Measurements from ENCODE around the gene MROH2A.

The MROH2A gene

DNA sequence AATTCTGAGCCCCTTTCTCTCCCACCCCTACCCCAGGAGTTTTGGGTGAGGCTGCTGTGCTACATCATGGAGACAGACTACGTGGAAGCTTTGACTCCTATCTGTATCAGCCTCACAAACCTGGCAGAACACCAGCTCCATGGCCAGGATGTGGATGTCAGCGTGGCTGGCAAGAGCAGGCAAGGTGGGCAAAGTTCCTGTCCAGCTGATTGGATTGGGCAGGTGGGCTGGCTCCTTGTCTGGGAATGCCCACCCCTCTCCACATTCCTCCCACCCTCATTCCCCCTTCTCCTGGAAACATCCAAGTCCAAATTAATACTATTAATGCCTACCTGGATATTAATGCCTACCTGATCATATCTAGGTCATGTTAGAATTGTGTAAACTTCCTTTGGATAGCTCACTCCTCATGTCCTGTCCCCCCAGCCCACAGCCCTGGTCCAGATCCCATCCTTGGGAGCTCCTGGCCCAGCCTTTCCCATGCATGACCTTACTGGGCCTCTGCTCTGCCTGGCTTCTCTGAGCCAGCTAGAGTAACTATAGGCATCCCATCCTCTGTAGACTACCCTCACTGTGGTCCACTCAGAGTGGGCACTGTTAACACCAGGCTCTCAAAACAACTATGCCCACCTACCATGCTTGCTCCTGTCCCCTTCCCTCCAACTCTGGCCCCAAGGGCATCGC is 24.1 kb downstream of the MROH2A start:
- no peak for DNase-seq

DNA sequence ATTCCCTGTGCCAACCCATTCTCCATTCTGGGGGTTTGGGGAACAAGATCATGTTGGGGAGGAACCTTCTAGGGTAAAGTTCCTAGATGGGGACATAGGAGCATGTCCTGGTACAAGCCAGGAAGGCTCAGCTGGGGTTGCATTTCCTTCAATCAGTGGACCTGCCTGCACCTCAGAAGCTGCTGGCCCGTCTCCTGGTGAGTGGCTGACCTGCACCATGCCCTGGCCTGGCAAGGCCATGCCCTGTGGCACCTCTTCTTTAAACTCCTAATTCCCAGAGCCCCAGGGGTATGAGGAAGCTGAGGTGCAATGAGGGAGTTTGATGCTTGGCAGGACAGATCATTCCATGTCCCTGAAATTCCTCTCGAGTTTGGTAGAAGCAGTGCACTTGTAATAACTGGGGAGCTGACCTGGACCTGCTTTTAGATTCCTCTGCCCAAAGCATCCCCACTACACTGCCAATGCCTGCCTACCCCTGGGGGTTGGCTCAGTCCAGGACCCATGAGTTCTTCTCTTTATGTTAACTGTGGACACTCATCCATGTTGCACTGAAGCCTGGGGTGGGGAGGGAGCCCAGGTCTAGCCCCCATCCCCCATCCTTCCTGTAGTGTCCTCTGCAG is 25.3 kb downstream of the MROH2A start:
- DNase-seq, result no peak

DNA sequence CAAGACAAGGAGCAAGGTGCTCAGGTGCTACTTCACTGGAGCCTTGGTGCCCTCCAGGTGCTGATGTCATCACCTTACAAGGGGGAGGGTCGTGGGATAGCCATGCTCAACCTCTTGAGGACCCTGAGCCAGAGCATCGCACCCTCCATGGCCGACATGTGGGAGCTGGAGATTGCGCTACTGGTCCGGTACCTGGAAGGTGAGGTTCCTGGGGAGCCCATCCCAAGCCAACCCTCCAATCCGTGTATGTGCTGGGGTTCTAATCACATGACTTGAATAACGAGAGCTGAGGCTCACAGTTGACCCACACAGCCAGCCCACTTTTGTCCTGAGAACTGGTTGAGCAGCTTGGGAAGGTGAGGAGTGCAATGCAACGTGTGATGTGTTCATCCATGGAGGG is 25.9 kb downstream of the MROH2A start:
- no peak for DNase-seq

DNA sequence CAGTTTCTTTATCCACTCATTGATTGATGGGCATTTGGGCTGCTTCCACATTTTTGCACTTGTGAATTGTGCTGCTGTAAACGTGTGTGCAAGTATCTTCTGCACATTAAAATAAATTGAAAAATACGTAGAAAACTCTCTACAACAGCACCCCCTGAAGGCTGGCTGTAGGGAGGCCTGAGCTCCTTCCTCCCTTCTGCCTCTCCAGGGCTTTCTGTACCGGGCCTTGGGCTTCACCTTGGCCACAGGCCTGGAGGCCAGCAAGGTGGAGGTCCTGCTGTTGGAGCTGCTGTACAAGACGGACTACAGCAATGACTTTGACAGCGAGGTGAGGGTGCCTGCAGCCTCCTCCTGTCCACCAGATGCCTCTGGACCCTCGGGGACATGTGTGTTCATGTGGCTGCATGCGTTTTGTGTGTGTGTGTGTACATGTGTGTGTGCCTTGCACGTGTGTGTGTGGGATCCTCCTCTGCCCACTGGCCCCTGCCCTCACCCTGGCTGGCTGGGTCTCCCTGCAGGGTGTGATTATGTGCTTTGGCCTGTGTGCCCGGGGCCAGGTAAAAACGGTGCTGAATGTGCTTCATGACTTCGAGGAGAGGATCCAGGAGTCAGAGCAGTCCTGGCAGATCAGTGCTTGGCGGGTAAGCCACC is 29.2 kb downstream of the MROH2A start:
- DNase-seq, result no peak

DNA sequence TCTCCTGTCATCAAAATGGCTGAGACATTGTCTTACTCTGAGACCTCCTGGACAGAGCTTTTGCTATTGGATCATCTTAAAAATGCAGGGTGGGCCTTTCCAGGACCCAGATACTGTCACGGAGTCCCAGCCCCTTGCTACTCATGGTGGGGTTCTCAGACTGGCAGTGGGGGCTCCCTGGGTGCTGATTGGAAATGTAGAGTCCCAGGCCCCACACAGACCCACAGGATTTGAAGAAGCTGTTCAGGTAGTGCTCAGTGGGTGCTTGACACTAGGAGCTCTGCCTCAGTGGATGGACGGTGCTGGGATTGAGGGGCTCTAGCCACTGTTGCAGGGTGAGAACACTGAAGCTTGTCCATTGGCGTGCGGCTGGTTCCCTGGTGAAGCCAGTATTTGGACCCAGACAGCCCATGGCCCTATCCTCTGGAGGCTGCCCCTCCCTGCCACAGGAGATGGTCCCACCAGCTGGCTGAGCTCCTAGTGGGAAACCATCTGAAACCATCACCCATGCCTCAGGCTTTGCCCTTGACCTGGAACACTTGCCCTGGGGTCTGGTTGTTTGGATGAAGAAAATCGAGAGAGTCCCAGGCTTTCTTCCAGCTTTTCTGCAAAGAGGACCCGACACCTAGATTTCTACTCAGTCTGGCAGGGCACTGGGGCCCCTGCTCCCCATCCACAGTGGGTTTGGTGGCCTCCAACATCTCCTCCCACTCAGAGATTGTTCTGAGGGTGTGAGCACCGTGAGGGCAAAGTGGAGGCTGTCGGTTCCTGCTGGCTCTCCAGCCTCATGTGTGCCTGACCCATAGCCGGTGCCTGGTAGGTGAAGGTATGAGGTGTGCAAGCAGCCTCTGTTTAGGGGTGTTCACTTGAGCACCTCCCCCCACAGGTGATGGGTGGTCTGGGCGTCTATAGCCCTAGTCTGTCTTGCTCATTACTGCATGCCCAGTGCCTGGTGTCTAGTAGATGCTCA is 30.1 kb downstream of the MROH2A start:
- no peak for DNase-seq

DNA sequence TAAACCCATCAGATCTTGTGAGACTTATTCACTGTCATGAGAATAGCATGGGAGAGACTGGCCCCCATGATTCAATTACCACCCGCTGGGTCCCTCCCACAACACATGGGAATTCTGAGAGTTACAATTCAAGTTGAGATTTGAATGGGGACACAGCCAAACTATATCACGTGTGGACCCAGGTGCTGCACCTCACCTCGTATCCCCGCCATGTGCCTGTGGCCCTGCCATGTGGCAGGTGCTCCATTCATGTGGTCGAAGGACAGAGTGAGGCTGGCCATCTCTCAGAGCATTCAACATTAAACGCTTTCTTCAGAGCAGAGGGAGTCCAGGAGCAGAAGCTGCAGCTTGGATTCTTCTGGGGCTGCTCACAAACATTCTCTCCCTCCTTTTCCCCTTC is 32.3 kb downstream of the MROH2A start:
- no peak for DNase-seq

DNA sequence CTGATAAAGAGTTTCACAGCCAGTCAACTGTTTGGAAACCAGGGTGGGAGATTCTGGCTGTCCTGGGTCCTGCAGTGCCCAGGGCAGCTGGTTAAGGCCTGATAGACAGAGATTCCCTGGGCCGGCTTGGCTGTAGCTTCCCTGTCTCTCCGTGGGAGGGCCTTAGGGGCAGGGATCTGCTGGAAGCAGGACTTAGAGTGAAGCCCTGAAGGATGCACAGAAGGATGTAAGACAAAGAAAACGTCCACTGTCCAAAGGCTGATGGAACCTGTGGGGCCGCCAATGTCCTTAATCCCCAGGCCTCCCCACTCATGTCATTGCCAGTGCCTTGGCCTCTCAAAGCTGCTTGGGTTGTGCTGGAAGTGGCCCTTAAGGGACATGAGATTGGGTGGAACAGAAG is 33.0 kb downstream of the MROH2A start:
- no peak for DNase-seq

DNA sequence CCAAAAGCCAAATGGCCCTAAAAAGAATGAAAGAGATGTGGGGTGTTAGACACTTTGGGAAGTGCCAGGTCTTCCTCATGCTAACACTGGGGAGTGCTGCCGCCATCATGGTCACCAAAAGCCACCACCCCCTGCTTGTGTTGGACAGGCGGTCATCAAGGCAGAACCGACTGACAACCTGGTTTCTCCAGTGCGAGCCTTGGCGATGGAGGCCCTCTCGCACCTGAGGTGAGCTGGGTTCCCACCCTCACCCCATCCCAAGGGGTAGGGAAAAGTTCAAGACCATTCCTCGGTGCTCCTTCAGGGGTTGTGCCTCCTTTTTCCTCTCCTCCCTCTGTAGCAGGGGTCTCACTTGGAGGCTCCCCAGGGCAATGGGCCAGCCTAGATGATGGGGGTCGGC is 33.6 kb downstream of the MROH2A start:
- no peak for DNase-seq

DNA sequence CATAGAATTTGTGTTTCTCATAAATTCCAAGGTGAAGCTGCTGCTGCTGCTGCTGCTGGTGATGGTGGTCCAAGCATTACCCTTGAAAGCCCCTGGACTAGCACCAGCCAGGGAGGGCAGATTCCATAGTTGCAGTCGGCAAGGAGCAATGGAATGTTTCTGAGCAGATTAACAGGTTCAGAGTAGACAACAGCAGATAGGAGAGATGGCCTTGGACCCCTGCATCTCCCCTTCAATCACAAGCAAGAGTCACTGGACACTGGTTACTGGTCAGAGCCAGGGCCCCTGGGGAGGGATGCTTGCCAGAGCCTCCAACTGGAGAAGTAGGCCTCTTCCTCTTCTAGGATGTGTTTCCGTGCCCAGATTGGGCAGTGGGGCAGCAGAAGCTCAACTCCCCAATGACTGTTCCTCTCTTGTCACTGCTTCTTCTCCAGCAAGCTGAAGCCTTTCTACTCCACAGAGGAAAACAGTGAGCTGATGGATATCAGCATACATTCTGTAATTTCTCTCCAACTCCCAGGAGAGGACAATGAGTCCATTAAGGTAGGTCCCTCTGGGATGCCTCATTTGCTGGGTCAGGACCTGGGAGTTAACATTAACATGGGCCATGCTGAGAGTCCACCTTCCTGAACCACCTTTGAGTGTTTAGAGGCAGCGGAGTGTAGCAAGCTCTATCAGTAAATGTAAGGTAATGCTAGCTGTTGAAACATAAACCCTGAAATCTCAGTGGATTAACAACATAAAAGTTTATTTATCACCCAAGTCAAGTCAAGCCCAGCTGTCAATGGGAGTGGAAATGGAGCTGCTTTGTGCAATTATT is 35.3 kb downstream of the MROH2A start:
- DNase-seq, result no peak

DNA sequence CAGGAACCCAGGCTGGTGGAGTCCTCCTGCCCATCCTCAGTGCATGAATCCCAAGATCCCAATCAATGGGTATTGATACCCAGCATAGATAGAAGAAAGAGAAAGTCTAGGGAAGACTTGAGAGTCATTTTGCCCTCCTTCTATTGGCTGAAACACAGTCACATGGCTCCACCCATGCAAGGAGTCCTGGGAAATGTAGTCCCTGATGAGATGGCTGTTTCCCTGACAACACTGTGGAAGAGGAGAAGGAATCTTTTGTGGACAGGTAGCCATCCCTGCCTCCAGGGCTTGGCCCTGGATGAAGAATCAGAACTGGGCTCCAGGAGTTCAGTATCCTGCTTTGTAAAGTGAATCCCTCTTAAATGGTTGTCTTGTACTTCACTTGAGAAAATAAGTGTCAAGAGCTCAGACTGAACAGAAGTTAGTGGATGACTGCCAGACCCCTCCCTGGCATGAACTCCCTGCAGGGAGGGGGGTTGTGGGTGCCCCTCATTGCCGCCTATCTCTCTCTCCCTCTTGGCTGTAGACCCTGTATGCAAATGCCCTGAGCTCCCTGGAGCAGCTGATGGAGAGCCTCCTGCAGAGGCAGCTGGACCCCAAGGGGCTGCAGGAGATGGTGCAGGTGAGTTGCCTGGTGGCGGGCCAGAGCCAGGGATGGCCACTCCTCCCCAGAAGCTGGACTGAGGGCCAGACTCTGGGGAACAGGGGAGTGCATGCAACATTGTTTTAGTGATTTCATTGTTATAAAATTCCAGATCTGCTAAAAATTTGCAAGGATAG is 36.1 kb downstream of the MROH2A start:
- no peak for DNase-seq

DNA sequence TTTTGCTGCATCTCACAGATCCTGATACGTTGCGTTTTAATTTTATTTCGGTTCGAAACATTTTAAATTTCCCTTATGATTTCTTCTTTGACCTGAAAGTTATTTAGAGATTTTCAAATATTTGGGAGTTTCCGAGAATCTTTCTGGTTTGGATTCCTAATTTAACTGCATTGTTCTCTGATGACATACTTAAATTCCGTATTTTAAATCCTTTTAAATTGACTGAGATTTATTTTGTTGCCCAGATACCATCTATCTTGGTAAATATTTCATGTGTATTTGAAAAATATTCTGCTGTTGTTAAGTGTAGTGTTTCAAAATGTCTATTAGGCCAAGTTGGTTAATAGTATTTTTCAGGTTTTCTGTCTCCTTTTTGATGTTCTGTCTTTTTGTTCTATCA is 37.7 kb downstream of the MROH2A start:
- no peak for DNase-seq

DNA sequence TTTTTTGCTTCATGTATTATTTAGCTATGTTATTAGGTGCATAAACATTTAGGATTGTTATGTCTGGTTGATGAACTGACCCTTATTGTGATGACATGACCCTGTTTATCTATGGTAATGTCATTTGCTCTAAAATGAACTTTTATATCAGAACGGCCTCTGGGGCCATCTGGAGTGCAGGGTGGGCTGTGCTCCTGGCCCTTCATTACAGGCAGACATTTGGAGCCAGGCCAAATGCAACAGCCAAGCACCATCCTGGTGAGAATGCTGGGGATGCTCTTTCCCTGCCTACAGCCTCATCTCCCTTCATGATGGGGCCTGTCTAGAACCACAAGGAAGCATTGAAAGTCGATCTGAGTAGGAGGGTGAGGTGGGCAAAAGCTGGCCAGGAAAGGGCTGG is 38.2 kb downstream of the MROH2A start:
- no peak for DNase-seq

DNA sequence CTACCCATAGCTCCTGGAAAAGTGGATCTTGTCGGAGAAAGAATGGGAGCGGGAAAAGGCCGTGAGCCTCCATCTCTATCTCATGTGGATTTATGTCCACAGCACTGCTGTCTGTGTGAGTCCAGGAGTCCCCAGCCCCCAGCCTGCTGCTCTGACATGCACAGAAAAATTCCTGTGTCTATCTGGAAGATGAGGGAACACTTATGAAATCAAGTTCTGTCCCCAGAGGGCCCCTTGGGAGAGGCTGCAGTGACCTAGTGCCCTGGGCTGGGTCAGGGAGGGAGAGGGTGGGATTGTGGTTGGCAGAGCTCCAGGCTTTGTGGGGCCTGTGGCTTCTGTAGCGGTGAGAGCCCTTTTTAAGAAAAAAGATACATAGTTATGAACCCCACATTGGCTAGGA is 38.6 kb downstream of the MROH2A start:
- no peak for DNase-seq

DNA sequence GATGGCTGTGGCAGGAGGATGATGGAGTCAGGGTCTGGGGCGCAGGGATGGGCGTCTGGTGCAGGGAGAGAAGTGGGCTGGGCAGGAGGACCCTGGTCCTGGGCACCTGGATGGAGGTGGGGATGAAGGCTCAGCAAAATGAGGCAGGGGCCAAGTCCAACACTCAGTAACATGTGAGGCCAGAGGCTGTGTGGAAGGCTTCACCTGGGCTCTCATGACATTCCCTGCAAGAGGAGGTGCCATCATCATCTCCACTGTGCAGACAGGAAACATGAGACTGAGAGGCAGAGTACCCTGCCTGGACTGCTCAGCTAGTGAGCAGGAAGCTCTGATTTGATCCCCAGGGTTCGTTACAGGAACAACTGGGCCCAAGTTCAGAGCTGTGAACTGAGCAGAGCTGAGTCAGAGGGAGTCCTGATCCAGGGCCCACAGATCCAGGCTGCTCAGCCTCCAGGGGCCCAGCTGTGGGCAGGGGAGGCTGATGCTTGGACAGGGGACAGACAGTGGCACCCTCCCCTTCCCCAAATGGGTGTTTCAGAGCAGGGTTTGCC is 39.3 kb downstream of the MROH2A start:
- no peak for DNase-seq

DNA sequence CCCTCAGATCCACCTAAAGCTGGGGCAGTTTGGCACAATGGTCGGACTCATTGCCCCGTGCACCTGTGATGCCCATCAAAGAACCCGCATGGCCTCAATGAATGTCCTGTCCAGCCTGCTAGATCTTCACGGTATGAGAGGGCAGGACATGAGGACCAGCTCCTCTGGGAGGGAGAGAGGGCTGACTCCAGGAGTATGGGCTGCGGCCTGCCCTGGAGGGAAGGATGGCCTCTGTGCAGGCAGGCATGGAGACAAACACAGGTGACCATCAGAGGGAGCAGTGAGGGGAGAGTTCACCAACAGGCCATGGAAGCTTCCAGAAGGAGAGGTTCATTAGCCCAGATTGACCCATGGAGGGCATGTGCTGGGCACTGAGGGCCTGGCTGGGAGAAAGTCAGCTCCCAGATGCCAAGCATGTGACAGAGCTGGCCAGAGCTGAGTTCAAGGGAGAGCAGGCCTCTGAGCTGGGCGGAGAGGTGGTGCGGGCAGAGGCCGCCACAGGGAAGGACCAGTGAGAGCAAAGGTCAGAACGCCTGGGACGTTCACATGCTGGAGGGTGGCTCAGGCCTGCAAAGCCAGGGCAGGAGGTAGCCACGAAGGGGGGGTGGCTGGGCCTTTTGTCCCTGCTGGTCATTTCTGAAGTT is 40.0 kb downstream of the MROH2A start:
- DNase-seq, result no peak

DNA sequence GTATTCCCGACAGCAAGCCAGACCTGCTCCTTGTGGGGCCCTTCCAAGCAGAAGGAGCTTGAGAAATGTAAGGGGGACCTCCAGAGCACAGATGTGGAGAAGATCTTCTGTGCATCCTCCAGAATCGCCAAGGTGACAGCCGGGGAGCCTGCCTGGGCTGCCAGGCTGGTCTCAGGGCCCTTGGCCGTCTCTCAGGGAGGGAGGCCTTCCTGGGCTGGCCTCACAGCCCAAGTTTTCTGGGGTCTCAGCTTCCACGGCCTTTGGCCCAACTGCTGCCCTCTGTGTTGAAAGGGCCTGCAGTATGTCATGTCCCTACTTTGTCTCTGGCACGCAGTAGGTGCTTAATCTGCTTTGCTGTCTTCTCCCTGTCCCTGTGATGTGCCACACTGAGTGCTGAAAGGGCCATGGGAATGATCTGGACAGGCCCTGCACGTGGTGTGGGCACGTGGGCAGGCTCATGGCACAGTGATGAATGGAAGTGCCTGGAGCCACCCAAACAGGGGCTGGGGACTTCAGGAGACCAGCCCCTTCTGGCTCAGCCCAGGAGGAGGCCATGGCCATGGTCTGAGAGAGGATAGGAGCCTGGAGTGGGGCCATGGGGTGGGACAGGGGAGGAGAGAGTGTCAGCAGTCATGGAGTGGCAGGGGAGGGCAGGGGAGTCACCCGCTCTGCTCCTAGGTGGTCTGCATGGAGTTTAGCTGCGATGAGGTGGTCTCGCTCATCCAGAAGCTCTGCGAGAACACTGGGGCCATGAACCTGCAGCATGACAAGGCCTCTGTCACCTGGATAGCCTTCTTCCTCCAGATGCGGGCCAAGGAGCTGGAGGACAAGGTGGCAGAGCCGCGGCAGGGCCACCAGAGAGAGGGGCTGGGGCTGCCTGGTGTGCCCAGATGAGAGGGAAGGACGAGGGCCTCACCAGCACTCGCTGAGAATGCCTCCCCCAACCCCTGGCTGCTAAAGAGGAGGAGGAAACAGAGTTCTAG is 40.8 kb downstream of the MROH2A start:
- no peak for DNase-seq

DNA sequence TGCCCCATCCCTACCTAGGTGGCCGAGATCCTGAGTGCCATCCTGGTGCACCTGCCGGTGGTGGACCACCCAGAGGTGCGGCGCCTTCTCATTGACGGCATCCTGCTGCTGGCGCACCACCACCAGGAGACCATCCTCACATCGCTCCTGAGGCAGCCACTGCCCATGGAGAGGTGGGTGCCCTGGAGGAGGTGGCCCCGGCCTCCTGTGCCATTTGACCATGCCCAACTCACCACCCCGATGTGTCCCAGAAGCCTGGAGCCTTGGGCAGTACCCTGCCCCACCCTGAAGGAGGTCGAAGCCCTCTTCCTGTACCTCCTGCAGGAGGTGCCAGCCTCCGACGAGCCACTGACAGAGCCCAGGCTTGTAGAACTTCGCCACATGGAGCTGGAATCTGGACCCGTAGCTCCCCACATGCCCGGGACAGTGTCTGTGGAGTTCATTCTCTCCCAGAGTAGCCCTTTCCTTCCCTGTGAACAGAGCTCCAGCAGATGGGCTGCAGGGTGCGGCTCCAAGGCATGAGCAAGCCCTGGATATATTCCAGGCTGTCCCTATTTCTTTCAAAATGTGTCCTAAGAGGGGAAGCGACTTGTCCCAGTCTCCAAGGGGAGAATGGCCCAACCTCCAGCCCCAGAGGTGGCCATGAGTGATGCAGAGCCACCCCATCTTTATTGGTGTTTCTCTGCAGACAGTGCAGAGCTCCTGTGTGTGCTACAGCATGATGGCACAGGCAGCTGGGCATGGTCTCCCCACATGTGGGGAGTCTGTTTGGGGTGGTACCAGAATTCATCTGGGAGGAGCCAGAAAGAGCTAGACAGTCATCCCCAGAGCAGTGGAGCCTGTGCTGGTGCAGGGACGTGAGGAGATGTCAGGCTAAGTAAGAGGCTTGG is 42.0 kb downstream of the MROH2A start:
- no peak for DNase-seq

DNA sequence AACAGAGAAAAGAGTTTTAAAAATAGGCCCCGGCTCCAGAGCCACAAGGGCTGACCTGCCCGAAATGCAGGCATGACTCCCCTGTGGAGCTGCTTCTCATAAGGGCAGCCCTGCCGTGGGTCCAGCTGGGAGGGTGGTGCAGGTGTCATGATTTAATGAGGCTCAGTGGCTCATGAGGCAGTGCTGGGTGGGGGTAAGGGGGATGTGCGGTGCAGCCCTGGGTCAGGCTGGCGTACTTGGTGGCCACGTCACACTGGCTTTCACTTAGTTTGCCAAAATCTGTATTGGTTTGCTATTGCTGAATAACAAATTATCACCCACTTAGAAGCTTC is 42.6 kb downstream of the MROH2A start:
- no peak for DNase-seq

DNA sequence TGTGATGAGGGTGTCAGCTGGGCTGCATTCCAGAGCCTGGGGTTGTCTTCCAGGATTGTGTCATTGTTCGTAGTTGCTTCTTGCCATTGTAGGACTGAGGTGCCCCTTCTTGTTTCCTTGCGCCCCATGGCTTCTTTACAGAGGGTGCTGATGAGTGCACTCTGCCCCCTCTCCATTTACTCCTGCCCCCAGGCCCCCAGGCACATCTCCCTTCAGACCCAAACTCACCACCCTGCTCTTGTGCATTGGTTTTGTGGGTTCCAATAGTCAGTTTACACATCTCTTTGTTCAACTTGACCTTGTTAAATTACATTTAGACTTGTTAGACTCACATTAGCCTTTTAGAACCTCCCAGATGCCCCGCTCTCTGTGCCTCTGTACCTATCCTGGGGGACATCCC is 43.1 kb downstream of the MROH2A start:
- DNase-seq, result no peak
